ENCODE data around the gene PLCG1.

Gene PLCG1

DNA sequence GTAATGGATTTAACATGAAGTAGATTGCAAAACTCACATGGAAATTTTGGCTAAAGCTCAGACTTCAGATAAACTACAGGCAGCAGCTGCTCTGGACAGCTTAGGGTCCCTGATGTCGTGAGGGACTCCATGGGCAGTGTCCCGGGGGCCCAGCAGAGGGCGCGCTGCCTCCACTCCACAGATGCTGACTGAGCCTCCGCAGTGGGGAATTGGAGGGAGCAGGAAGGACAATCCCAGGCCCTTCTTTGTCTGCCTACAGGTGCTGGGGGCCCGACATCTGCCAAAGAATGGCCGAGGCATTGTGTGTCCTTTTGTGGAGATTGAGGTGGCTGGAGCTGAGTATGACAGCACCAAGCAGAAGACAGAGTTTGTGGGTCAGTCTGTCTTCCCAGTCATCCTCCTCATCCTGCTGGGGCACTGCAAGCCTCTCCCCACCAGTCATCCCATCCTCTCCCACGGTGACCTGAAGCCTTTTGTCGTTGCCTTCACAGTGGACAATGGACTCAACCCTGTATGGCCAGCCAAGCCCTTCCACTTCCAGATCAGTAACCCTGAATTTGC lies 35.9 kb downstream of the PLCG1 start:
- H3K4me3 ChIP-seq (replicated peaks; ENCODE audit: low read depth, low read length), result no peak overlapping the region
- peak; percentile 32 for DNase-seq (ENCODE audit: extremely low read depth, low read depth)
- peak; percentile 99 for TF ChIP-seq CTCF (IDR thresholded peaks at IDR 0.05; ENCODE audit: low read depth, low read length, missing control alignments)

DNA sequence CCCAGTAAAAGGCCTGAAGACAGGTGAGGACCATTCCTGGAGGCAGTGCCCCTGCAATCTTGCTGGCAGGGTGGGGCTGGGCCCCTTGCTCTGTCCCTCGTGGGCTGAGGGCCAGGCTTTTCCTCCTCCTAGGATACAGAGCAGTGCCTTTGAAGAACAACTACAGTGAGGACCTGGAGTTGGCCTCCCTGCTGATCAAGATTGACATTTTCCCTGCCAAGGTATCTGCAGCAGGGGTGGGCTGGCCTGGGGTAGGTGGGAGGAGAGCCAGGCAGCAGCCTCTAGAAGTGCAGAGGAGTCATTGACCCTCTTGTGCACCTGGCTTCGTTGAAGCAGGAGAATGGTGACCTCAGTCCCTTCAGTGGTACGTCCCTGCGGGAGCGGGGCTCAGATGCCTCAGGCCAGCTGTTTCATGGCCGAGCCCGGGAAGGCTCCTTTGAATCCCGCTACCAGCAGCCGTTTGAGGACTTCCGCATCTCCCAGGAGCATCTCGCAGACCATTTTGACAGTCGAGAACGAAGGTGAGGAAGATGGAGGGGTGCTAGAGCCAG lies 36.5 kb downstream of the PLCG1 start:
- no peak for DNase-seq (ENCODE audit: extremely low read depth, low read depth)
- no peak overlapping the region for H3K4me3 ChIP-seq (replicated peaks; ENCODE audit: low read depth, low read length)
- no peak for TF ChIP-seq CTCF (IDR thresholded peaks at IDR 0.05; ENCODE audit: low read depth, low read length, missing control alignments)

DNA sequence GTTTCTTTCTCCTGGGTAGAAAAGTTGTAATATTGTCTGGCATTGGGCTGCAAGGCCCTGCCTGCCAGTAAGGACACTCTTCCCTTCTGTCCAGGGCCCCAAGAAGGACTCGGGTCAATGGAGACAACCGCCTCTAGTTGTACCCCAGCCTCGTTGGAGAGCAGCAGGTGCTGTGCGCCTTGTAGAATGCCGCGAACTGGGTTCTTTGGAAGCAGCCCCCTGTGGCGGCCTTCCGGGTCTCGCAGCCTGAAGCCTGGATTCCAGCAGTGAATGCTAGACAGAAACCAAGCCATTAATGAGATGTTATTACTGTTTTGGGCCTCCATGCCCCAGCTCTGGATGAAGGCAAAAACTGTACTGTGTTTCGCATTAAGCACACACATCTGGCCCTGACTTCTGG lies 37.0 kb downstream of the PLCG1 start:
- DNase-seq (ENCODE audit: extremely low read depth, low read depth), result no peak
- TF ChIP-seq CTCF (IDR thresholded peaks at IDR 0.05; ENCODE audit: low read depth, low read length, missing control alignments), result no peak
- no peak overlapping the region for H3K4me3 ChIP-seq (replicated peaks; ENCODE audit: low read depth, low read length)

DNA sequence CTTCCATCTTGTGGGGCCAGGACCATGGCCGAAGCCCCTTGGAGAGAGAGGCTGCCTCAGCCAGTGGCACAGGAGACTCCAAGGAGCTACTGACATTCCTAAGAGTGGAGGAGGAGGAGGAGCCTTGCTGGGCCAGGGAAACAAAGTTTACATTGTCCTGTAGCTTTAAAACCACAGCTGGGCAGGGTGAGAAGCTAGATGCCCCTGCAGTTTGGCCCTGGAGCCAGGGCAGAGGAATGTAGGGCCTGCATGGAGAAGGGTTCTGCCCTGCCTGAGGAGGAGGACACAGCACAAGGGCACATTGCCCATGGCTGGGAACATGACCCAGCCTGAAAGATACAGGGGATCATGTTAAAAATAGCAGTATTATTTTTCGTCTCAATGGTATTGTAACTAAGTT lies 37.4 kb downstream of the PLCG1 start:
- H3K4me3 ChIP-seq (replicated peaks; ENCODE audit: low read depth, low read length), result no peak overlapping the region
- no peak for DNase-seq (ENCODE audit: extremely low read depth, low read depth)
- TF ChIP-seq CTCF (IDR thresholded peaks at IDR 0.05; ENCODE audit: low read depth, low read length, missing control alignments), result no peak

DNA sequence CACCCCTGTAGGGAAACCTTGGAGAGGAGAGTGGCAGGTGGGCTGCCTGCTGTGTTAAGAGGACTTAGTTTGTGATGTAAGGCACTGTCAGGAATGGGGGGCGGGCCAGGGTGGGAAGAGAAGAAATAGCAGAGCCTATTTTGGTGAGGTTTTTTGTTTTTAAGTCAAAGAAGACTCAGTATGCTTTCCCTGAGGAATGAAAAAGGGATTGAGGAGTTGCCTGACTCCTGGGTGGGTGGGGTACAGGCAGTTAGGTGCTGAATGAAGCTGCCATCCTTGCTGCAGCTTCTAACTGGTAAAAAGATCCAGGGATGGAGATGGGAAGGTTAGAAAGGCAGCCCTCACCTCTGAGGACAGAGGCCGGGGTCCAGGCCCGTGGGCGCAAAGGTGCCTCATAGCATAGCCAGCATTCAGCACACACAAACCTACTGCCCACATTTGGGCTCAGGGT lies 37.9 kb downstream of the PLCG1 start:
- no peak overlapping the region for H3K4me3 ChIP-seq (replicated peaks; ENCODE audit: low read depth, low read length)
- no peak for DNase-seq (ENCODE audit: extremely low read depth, low read depth)
- no peak for TF ChIP-seq CTCF (IDR thresholded peaks at IDR 0.05; ENCODE audit: low read depth, low read length, missing control alignments)

DNA sequence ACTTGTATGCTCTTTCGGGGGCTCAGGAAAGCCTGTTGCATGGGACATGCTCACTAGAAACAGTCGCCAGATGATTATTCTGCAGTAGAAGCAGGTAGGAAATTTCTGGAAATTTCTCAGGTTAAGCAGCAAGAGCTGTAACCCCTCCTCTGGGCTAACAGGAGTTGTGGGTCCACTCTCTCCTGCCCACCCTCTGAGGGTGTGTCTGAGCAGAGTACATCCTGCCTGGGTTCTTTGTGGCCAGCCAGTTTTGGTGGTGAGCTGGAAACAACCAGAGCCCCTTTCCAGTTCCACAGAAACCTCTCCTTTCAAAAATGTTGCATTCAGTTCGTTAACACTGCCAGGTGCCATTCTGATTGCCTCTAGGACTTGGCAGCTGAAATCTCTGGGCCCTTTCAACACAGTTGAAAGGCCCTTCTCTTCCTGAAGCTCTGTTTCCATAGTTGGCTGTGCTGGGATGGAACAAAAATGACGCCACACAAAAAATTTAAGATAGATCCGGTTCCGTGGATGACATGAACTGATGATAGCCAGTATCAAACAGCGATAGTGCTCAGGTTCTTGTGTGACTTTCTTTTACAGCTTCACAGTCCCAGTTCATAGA lies 38.5 kb downstream of the PLCG1 start:
- no peak for TF ChIP-seq CTCF (IDR thresholded peaks at IDR 0.05; ENCODE audit: low read depth, low read length, missing control alignments)
- no peak overlapping the region for H3K4me3 ChIP-seq (replicated peaks; ENCODE audit: low read depth, low read length)
- no peak for DNase-seq (ENCODE audit: extremely low read depth, low read depth)

All from HFF-Myc (cell line).